ENCODE results near the gene ADGRF1. TPM values are rescaled to one million over a fixed set of nuclear protein-coding genes. Genes with fewer than 3 reads are reported as not detected.

Gene ADGRF1
- total and polyA plus RNA-seq, 10 donors = 0.13 to 1.6 (median 0.32) TPM; not detected in 5

DNA sequence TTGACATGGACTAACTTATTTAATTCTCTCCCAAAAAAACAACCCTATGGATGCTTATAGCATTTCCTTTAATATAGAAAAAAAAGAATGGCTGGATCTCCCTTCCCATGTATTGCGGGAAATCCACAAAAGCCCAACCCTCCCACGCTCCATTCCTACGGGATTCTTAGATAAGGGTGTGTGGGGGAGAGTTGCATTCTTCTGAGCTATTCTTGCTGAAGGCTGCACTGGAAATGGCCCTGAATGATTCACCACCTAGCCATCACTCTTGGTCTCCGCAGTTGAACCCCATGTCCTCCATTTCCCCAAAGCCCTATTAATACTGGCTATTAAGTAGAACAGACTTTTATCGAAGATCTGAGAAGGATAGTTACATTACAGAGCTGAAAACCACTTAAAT, 78.5 kb downstream of the ADGRF1 start:
- Histone ChIP-seq H3K27ac (no peak overlapping the region), H3K27me3 (replicated peaks in 1 of 7) (no peaks in the 10 kb centered on the region), H3K4me1 (no peaks in the 10 kb centered on the region), H3K4me3 (no peak overlapping the region), H3K36me3 (no peaks in the 10 kb centered on the region), H3K9me3 (no peaks in the 10 kb centered on the region)
- WGBS, 5 donors = 74 to 90% (median 81%) methylated on average over 5 of the region's 5 CpGs
- TF ChIP-seq POLR2AphosphoS5 (IDR thresholded peaks at IDR 0.05) (no peak), POLR2A (IDR thresholded peaks at IDR 0.05) (no peak), CTCF (IDR thresholded peaks at IDR 0.05 in 8 of 11, conservative IDR thresholded peaks at IDR 0.05 in 3 of 11) (no peak)
- intact Hi-C loops (cut with DNase I; ENCODE audit: low total_unique reads) = no loop called here
- DNase-seq = no peak

DNA sequence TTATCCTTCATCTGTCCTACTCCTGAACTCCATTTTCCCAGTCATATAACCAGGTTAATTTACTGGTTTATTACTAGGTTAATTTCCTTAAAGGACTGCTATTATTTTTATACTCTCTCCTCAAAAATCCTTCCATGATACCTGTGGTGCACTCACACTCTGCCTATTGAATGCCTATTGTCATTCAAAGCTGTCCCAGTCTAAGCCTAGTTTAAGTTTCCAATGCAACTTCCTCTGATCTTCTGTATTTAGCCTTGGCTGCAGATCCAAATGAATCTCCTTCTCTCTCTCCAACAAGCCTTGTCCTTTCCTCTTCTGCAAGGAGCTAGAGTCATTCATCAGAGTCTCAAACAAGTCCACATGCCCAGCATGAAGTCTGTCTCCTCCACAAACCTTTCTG, 79.1 kb downstream of the ADGRF1 start:
- Histone ChIP-seq H3K4me3 (no peak overlapping the region), H3K4me1 (no peaks in the 10 kb centered on the region), H3K9me3 (no peaks in the 10 kb centered on the region), H3K36me3 (no peaks in the 10 kb centered on the region), H3K27ac (no peak overlapping the region), H3K27me3 (replicated peaks in 1 of 7) (no peaks in the 10 kb centered on the region)
- intact Hi-C loops (cut with DNase I; ENCODE audit: low total_unique reads) = no loop called here
- no peak for DNase-seq
- TF ChIP-seq POLR2AphosphoS5 (IDR thresholded peaks at IDR 0.05) (no peak), POLR2A (IDR thresholded peaks at IDR 0.05) (no peak), CTCF (IDR thresholded peaks at IDR 0.05 in 8 of 11, conservative IDR thresholded peaks at IDR 0.05 in 3 of 11) (no peak)

DNA sequence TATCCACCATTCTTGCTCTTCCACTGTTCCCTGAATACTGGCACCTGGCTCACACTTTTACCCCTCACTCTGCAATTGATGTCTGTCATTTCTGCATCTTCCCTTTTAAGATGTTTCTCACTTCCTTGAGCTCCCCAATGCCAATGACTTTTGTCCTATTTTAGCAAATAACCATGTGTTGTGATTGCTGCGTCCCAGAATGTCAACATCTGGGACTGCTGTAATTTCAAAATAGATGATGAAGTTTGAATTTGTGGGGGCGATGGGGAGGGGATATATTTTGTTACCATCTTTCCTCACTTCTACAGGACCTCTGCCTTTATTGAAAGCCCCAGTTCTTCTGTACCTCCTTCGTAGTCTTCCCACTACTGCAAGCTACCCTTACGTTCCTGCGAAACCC, 80.4 kb downstream of the ADGRF1 start:
- H3K27me3 ChIP-seq (replicated peaks in 1 of 7) = no peaks in the 10 kb centered on the region
- H3K9me3 ChIP-seq = no peaks in the 10 kb centered on the region
- TF ChIP-seq POLR2AphosphoS5 (IDR thresholded peaks at IDR 0.05) = no peak
- no peak for TF ChIP-seq CTCF (IDR thresholded peaks at IDR 0.05 in 8 of 11, conservative IDR thresholded peaks at IDR 0.05 in 3 of 11)
- no peak for TF ChIP-seq POLR2A (IDR thresholded peaks at IDR 0.05)
- DNase-seq = no peak
- no peak overlapping the region for H3K27ac ChIP-seq
- no peaks in the 10 kb centered on the region for H3K36me3 ChIP-seq
- WGBS, 5 donors = 75 to 92% (median 85%) methylated on average over 5 of the region's 5 CpGs
- no peak overlapping the region for H3K4me3 ChIP-seq
- intact Hi-C loops (cut with DNase I; ENCODE audit: low total_unique reads) = no loop called here
- no peaks in the 10 kb centered on the region for H3K4me1 ChIP-seq

GRCh38 chr6:46961232-46961631, 80.9 kb downstream of the ADGRF1 start:
- no peak for TF ChIP-seq CTCF (IDR thresholded peaks at IDR 0.05 in 8 of 11, conservative IDR thresholded peaks at IDR 0.05 in 3 of 11)
- no peak for TF ChIP-seq POLR2AphosphoS5 (IDR thresholded peaks at IDR 0.05)
- Histone ChIP-seq H3K27ac (no peak overlapping the region), H3K9me3 (no peaks in the 10 kb centered on the region), H3K4me1 (no peaks in the 10 kb centered on the region), H3K27me3 (replicated peaks in 1 of 7) (no peaks in the 10 kb centered on the region), H3K36me3 (no peaks in the 10 kb centered on the region), H3K4me3 (no peak overlapping the region)
- intact Hi-C loops (cut with DNase I; ENCODE audit: low total_unique reads) = no loop called here
- DNase-seq = no peak
